Cortex of kidney (tissue), 1 donor: ENCODE results near the gene HSFX2.
"Not testable (repeated sequence)": the region's sequence is repeated elsewhere in the genome, so short reads cannot be mapped to it uniquely, and the experiment has no call there.

Source experiments
- DNase-seq: peaks from one replicate; lab custom pipeline; 2025; lab: John Stamatoyannopoulos, UW

Gene HSFX2, protein sequence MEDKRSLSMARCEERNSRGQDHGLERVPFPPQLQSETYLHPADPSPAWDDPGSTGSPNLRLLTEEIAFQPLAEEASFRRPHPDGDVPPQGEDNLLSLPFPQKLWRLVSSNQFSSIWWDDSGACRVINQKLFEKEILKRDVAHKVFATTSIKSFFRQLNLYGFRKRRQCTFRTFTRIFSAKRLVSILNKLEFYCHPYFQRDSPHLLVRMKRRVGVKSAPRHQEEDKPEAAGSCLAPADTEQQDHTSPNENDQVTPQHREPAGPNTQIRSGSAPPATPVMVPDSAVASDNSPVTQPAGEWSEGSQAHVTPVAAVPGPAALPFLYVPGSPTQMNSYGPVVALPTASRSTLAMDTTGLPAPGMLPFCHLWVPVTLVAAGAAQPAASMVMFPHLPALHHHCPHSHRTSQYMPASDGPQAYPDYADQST

DNA sequence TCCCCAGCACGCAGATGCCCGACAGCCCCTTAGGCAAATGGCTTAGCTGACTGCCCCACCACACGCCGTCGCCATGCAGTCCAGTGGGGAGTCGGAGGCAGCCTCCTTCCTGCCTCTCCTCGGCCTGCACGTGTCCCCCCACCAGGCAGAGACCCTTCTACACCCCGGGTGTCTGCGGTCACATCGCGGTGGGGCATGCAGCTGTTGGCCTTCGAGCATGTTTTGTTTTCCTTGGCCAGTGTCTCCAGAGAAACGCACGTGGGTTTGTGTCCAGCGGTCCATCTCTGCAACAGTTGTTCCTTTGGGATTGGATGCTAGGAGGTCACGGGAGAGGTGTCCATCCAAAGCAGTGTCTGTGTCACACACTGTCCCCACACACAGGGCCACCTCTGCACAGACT, at the start of gene HSFX2:
TSS of gene HSFX2 (minus strand) at position 101 of the 400 bp plus-strand sequence. CDS start 614 bp downstream, outside the sequence.
- DNase-seq: not testable (repeated sequence)

DNA sequence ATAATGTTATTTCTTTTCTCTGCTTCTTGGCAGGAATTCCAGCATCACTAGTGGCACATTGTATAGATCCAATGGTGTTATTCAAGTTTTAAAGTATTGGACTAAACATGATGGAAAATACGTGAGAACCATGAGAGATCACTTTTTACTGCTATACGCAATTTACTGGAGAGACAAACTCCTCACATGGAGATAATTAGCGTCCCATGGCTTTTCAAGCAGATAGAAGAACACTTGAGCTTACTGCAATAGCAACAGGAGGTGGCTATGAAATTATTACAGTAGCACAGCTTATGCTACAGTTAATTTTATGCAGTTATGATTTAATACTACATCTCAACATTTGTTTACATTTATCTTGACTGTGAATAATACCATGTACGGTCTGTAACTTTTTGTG, 48.4 kb upstream of the HSFX2 start:
- DNase-seq: no peak

DNA sequence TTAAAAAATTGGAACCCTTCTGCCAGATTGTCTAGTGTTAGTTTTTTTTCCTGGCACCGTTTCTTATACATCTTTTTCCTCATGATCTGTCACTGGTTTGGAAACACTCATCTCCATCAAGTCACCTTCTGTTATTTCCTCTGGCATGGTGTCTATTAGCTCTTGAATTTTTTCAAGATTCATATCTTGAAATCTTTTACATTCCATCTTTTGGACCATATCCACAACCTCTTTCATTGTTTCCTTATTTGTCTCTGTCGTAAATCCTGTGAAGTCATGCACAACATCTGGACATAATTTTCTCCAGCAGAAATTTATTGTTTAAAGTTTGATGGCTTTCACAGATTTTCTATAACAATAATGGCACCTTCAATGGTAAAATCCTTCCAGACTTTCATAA, 46.7 kb upstream of the HSFX2 start:
- DNase-seq: no peak

DNA sequence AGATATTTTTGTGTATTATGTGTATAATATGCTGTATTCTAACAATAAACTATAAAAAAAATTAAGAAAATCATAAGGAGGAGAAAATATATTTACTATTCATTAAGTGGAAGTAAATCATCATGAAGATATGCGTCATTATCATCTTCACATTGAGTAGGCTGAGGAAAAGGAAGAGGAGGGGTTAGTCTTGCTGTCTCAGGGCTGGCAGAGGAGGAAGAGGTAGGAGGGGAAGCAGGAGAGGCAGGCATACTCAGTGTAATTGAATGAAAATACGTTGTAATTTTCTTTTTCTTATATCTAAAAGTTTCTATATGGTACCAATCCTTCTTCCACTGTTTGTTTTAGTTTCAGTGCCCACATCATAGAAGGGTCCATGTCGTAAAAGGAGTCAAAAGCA, 46.3 kb upstream of the HSFX2 start:
- no peak for DNase-seq

DNA sequence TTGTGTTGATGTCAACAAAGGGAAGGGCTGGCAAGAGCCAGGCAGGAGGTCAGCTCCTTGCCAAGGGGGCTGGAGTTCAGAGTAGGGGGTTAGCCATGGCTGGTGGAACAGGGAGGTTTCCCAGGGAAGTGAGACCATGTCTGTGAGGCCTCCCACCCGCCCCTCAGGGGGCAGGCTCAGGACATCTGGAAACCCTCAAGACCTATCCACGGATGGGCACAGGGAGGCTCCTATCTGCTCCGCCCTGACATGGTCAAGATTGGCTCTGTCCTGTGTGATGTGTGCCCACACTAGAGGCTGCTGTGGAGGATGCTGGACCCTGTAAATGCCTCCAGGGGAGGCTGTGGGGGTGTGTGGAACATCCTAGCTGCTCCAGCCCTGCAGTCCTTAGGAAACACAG, 44.5 kb upstream of the HSFX2 start:
- no peak for DNase-seq

DNA sequence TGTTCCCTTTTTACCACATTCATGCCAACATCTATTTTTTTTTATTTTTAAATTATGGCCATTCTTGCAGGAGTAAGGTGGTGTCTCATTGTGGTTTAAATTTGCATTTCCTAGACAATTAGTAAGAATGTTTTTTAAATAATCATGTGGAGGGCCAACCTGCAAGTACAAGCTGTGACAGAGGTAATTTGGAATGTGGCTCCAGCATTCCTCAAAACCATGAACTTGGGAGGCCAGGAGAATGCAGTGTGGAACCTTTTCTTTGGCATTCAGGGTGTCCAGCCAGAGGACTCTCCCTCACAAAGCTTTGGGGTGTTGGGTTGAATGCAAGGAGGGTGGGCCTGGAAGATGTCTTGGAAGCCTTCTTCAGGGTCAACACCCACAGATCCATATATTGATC, 43.7 kb upstream of the HSFX2 start:
- DNase-seq: no peak

DNA sequence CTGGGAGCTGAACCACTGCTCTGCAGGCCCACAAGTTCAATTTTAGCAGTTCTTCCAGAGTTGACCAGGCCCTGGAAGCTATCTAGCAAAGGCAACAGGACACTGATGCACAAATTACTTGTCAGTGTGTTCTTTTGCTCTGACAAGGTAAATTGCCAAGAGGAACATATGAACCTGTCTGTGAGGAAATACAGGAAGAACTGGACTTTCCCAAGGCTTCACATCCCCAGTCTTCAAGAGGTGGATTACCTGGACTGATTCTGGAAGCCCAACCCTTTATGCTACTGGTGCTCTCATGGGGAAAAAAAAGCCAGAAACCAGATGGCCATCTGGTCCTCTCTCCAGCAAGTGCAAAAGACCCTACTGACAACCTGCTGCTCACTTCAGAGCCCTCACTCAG, 38.4 kb upstream of the HSFX2 start:
- DNase-seq: no peak

DNA sequence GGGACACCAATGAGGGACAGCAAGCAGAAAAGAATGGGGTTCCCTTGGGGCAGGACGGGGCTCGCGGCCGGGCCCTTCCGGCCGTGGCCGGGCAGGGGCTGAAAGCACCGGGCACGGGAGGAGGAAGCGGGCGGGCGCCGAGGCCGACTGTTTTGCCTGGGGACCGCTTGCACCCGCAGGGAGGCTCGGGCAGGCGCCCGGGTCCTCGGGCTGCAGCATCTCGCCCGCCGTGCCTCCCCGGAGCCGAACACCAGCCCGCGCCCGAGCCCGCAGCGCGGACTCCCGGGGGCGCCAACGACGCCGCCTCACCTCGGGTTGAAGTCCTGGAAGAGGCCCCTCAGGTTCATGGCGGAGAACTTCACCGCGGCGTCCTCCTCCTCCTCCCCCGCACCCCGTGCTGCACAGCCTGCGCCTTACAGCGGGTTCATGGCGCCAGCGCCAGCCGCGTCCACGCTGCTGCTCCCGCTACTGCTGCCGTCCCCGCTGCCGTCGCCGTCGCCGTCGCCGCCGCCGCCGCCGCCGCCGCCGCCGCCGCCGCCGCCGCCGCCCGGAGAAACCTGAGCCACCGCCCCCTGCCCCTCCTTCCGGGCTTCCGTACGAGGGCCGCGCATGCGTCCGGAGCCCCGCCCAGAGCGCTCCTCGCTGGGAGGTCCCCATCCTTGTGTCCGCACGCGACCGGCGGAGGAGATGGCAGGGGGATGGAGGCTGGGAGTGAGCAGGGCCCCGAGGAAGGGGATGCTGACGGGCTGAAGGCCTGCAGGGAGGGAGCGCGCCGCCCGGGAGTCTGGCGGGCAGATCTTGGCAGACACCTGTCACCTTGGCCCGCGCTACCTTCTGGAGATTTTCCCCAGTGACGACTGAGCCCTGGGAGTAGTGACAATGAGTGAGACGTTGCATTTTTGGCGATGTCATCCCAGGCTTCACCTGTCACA, 36.4 kb upstream of the HSFX2 start, which contains the start of gene TMEM185A:
TSS of gene TMEM185A (minus strand) at position 559 of the 932 bp plus-strand sequence. CDS start at position 347, 212 bp downstream.
- DNase-seq: peak; percentile 8

DNA sequence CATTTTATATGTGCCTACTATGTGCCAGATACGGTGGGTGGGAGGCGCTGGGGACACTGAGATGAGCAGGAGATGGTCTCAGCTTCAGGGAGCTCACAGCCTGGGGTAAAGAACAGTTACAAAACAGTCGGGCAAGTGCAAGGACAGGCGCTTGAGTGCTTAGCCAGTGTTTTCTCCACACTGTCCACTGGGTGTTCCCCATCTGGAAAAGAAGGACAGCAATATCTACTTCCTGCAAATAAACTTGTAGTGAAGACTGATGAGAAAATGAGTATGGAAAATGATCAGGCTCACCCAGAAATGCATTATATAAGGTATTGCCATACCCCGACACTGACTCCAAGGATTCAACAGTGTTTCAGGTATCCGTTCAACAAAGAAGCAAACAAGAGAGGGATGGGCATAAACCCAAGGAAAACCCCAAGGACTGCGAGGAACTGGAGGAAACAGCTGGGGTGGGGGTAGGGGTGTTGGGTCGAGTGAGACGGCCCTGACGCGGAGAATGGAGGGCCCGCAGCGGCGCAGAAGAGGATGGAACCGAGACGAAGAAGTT, 35.6 kb upstream of the HSFX2 start:
- no peak for DNase-seq

DNA sequence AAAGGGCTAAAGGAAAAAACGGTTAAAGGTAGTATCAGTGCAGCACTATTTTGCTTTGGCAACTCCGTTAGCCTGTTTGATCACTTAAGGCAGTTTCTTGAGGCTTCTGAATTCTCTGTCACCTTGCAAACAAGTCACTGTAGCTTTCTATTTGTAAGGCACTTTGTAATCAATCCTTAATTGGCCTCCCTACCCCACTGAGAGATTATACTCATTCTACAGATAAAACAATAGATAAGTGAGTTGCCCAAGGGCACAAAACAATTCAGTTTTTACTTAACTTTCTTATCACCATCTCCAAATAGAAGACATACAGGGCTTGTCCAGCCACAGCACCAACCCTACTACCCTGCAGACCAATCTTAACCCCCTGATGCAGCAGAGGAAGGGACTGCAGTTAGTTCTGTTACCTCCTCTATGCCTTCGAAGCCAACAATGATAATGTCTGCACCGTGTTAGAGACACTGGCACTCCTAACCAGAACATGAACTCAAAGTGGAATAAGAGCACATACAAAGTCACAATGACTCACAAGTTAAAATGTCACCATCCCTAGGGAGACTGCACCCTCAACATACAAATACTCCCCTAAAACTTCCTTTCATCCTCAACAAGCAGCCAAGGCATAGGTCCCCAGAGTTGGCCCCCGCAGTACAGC, 34.7 kb upstream of the HSFX2 start:
- DNase-seq: no peak

DNA sequence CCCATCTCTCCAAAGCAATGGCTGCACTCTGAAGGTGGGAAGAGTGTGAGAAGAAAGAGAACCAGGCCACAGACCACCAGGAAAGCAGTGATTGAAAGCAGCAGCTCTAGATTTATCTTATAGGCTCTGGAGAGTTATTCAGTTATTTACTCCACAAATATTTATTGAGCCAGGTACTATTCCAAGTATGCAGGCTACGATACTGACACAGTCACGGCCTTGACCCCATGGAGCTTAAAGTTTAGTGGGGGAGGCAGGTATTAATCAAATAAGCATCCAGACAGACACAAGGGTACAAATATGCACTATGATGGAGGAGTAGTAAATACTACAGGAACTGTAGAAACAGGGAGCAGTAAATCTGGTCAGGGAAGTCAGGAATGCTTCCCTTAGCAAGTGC, 33.7 kb upstream of the HSFX2 start:
- DNase-seq: no peak

DNA sequence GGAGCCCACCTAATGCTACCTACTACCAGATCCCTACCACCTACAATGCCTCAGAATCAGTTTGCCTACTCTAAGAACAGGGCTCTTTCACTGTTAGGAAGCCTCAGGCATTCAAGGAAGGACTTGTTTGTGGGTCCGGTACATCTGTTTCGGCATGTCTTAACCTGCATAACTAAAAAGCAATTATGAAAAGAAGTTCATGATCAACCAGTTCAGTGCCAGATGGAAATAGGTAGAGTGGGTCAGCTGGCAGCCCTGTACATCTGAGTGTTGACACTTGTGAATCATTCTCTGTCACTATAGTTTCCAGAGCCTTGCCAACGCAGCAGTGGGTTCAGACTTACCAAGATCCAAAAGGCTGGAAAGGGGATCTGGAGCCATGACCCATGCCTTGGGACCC, 33.2 kb upstream of the HSFX2 start:
- DNase-seq: no peak

DNA sequence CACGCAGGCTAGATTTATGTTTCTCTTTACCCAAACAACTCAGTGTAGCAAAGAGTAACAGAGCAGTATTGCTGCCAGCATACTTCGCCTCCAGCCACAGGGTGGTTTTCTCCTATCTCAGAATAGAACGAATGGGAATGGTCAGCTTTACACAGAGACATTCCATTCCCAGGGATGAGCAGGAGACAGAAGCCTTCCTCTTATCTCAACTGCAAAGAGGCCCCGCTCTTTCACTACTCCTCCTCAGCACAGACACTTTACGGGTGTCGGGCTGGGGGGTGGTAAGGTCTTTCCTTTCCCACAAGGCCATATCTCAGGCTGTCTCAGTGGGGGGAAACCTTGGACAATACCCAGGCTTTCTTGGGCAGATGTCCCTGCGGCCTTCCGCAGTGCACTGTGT, 31.7 kb upstream of the HSFX2 start:
- not testable (repeated sequence) for DNase-seq

DNA sequence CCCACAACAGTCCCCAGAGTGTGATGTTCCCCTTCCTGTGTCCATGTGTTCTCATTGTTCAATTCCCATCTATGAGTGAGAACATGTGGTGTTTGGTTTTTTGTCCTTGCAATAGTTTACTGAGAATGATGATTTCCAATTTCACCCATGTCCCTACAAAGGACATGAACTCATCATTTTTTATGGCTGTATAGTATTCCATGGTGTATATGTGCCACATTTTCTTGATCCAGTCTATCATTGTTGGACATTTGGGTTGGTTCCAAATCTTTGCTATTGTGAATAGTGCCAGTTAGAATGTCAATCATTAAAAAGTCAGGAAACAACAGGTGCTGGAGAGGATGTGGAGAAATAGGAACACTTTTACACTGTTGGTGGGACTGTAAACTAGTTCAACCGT, 24.5 kb upstream of the HSFX2 start:
- DNase-seq: not testable (repeated sequence)

DNA sequence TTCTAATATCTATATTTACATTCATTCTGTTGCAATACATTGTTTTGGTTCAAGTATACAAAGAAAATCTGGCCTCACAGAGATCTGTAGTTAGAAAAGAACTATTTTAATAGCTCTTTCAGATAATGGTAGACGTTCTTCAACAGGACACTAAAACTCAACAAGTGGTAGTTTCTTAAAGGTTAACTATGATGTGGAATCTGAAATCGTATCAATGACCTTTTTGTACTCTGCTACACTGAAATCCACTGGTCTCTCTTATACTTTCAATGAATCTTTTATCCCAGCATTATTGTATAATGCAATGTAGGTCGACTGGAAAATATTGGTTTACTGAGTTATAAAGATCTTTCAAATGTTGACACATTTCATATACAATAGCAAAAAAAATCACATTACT, 23.8 kb upstream of the HSFX2 start:
- DNase-seq: no peak

DNA sequence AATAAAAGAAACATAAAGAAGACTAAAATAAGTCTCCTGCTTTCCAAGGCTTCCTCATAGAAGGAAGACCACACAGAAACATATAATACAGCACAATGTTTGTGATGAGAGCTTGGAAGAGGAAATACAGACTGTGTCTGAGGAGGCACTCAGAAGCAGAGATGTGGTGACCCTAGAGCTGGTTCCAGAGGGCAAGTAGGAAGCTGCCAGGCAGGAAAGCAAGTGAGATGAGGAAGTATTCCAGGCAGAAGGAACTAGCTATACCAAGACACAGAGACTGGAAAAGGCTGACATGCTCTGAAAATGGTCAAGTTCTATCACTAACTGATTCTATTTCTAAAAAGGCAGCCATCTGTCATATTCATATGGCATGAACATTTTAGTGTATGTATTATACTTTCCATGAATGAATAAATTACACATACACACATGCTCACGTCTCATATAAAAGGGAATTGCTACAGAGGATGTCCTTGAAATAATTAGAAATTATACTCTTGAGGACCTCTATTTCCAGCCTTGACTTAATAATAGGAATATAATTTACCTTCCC, 16.6 kb upstream of the HSFX2 start:
- no peak for DNase-seq

DNA sequence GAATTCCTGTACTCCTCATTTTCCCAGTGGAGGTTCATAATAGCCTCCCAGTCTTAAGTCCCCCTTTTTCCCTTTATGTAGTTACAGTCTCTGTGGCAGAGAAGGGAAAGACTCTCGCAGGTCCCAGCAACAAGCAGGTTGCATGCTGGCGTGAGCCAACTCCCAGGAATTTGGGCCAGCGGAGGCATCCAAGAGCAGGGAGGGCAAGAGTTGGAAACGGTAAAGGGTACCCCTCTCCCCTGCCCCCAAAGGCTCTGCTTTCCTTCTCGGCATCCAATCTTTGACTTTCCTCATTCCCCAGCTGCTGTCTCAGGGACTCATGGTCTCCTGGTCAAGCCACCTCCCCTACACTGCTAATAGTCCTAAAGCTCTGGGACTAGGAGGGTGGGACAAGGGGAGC, 15.4 kb upstream of the HSFX2 start:
- no peak for DNase-seq

DNA sequence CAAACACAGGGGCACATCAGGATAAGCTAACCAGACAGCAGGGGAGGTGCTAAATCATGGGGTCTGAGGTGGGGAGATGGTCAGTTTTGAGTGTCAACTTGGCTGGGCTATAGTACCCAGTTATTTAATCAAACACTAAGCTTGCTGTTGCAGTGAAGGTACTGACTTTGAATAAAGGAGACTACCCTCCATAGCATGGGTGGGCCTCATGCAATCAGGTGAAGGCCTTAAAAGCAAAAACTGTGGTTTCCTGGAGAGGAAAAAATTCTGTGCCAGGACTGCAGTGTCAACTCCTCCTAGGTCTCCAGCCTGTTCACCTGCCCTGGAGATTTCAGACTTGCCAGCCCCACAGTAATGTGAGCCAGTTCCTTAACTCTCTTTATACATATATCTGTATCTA, 12.6 kb upstream of the HSFX2 start:
- DNase-seq: no peak

DNA sequence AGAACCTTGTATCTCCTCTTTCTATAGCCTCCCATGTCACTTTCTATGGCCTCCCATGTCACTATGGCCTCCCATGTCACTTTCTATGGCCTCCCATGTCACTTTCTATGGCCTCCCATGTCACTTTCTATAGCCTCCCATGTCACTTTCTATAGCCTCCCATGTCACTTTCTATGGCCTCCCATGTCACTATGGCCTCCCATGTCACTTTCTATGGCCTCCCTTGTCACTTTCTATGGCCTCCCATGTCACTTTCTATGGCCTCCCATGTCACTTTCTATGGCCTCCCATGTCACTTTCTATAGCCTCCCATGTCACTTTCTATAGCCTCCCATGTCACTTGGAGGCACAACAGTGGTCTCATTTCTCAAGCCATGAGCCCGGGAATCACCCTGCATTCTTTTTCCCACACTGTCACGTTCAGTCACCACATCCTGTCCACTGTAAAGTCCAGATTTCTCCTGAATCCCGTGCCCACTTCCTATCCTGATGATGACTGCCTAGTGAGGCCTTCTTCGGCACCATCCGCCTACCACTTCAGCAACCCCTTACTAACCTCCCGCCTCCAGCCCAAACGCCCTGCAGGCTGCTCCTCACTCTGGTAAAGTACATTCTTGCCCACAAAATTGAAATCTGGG, 10.3 kb upstream of the HSFX2 start:
- DNase-seq: not testable (repeated sequence)

DNA sequence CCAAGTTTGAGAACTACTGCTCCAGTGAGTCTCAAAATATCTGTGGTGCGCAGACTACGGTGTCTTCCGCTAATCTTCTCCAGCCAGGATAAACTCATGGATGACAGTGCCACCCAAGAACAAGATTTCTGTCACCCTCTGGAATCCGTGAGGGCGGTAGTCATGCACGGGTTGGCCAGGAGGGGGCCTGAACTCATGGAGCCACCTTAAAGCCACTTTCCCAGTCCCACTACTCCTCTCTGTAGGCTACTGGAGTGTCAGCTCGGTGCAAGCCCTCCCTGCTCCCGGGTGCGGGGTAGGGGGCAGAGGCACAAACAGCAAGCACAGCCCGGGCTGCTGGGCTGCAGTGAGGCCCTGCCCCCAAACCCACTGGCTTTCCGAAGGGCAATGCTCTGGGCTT, 3.5 kb upstream of the HSFX2 start:
- not testable (repeated sequence) for DNase-seq

DNA sequence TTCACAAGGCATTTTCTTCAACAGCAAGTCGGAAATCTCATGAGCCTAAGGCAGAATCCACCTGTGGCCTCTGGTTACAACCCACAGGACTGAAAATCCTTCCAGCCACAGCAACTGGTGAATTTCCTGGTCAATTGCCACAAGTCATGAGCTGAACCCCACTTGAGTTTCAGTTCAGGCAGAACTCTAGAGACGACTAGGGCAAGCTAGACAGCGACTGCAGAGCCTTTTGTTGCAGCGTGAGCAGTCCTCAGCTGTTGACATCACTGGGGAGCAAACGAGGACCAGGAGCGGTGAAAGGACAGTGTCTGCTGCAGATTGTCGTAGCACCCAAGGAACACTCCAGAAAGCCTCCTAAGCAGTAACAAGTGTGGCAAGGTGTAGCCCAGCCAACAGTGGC, 829 bp upstream of the HSFX2 start:
- DNase-seq: not testable (repeated sequence)
